GM23338 (cell line): ENCODE data around the gene CD59. TPM values are rescaled to one million over a fixed set of nuclear protein-coding genes. Genes with fewer than 3 reads are reported as not detected.

Experiments used
- ATAC-seq: fragments of 200-7000 bp; cut with Tn5 transposase; 3 replicates; pipeline ENCODE4 v1.9.1; 2020
- DNase-seq: peaks from one replicate; pipeline ENCODE4 v3.0.0-alpha.2; 2015; ENCODE audit warnings: low spot score
- H2AFZ ChIP-seq: fragments of 200-600 bp; sonication (generic); 2 replicates; pipeline ENCODE4 v1.8.0; 2016; ENCODE audit warnings: antibody characterized with exemption, mild to moderate bottlenecking, moderate library complexity
- H3F3A ChIP-seq: fragments of 200-600 bp; sonication (generic); replicated peaks from 2 replicates; pipeline ENCODE4 v1.8.0; 2017; ENCODE audit warnings: antibody characterized with exemption, mixed run types, low read depth
- H3K27ac ChIP-seq: fragments of 200-600 bp; sonication (generic); 2 replicates; pipeline ENCODE4 v1.6.1; 2016; ENCODE audit warnings: low read depth
- H3K27me3 ChIP-seq: fragments of 200-600 bp; sonication (generic); 2 replicates; pipeline ENCODE4 v1.8.0; 2016; ENCODE audit warnings: mild to moderate bottlenecking, mixed run types, moderate library complexity; ENCODE audit not compliant: insufficient read depth
- H3K36me3 ChIP-seq: fragments of 200-600 bp; sonication (generic); 2 replicates; pipeline ENCODE4 v1.8.0; 2016; ENCODE audit warnings: mild to moderate bottlenecking; ENCODE audit not compliant: insufficient read depth
- H3K4me1 ChIP-seq: fragments of 200-600 bp; sonication (generic); 2 replicates; pipeline ENCODE4 v1.8.0; 2016; ENCODE audit warnings: mild to moderate bottlenecking, moderate library complexity; ENCODE audit not compliant: insufficient read depth
- H3K4me2 ChIP-seq: fragments of 200-600 bp; sonication (generic); 2 replicates; pipeline ENCODE4 v1.7.1; 2017; ENCODE audit warnings: mixed run types
- H3K4me3 ChIP-seq: fragments of 200-600 bp; sonication (generic); 2 replicates; pipeline ENCODE4 v1.6.1; 2016; ENCODE audit warnings: mixed run types
- H3K79me2 ChIP-seq: fragments of 200-600 bp; sonication (generic); replicated peaks from 2 replicates; pipeline ENCODE4 v1.8.0; 2017; ENCODE audit warnings: mild to moderate bottlenecking; ENCODE audit not compliant: insufficient read depth
- H3K9me2 ChIP-seq: fragments of 200-600 bp; sonication (generic); 2 replicates; pipeline ENCODE4 v1.8.0; 2017; ENCODE audit not compliant: insufficient read depth
- H4K20me1 ChIP-seq: fragments of 200-600 bp; sonication (generic); replicated peaks from 2 replicates; pipeline ENCODE4 v1.8.0; 2017; ENCODE audit warnings: mild to moderate bottlenecking; ENCODE audit not compliant: insufficient read depth
- H3K27ac Mint-ChIP-seq: 2 replicates; pipeline ENCODE4 v1.8.0; 2020; ENCODE audit warnings: inconsistent platforms, mild to moderate bottlenecking, moderate library complexity, mixed read lengths
- H3K27me3 Mint-ChIP-seq: 3 replicates; pipeline ENCODE4 v1.8.0; 2022; ENCODE audit warnings: low read depth, mild to moderate bottlenecking, moderate library complexity, mixed read lengths, inconsistent platforms; ENCODE audit not compliant: insufficient read depth, poor library complexity
- H3K36me3 Mint-ChIP-seq: 3 replicates; pipeline ENCODE4 v1.8.0; 2021; ENCODE audit warnings: low read depth, mild to moderate bottlenecking, inconsistent platforms, moderate library complexity, mixed read lengths
- H3K4me1 Mint-ChIP-seq: 3 replicates; pipeline ENCODE4 v1.8.0; 2020; ENCODE audit warnings: mild to moderate bottlenecking, inconsistent platforms, mixed read lengths
- H3K4me3 Mint-ChIP-seq: 3 replicates; pipeline ENCODE4 v1.8.0; 2021; ENCODE audit warnings: moderate library complexity, mild to moderate bottlenecking, inconsistent platforms, mixed read lengths
- H3K9me3 Mint-ChIP-seq: 3 replicates; pipeline ENCODE4 v1.8.0; 2020; ENCODE audit warnings: moderate library complexity, mild to moderate bottlenecking, inconsistent platforms, mixed read lengths
- EZH2 ChIP-seq: fragments of 200-600 bp; sonication (generic); IDR thresholded peaks from one replicate; pipeline ENCODE4 v1.8.0; 2017; ENCODE audit warnings: antibody characterized with exemption, mild to moderate bottlenecking, low read depth; ENCODE audit not compliant: unreplicated experiment
- STAT1 ChIP-seq: IDR thresholded peaks from one replicate; pipeline ENCODE4 v1.6.1; 2016; ENCODE audit warnings: antibody characterized with exemption; ENCODE audit not compliant: unreplicated experiment
- ZNF114 ChIP-seq: fragments of 250-450 bp; sonication (Bioruptor Pico); IDR thresholded peaks from 2 replicates; pipeline ENCODE4 v1.5.0; 2020; ENCODE audit warnings: mild to moderate bottlenecking, moderate library complexity
- polyA plus RNA-seq: library from polyadenylated mRNA; unstranded; fragments of >200 nt; fragmentation: Nextera tagmentation; extraction: Ambion mirVana; gene quantifications from 2 replicates; pipeline ENCODE4 v1.2.1, GENCODE V29; 2016
- total RNA-seq: library from RNA; depleted of rRNA; stranded (reverse); fragments of >200 nt; shearing (Covaris generic); gene quantifications from 2 replicates; pipeline ENCODE4 v1.2.3, GENCODE V29; 2014
- TF ChIP-seq, protein P1 (sequence below), 2 experiments: fragments of 200-600 bp in 1 of 2; sonication (generic) in 1 of 2; conservative IDR thresholded peaks; 2 replicates each; pipeline versions ENCODE4 v1.5.1 to v1.6.1; 2016 to 2017; ENCODE audit warnings: antibody characterized with exemption in 2 of 2, low read depth in 2 of 2, mild to moderate bottlenecking in 2 of 2, moderate library complexity in 1 of 2
- TF ChIP-seq, protein P2 (sequence below): fragments of 250-450 bp; sonication (Bioruptor Pico); IDR thresholded peaks from 2 replicates; pipeline ENCODE4 v1.5.0; 2020; ENCODE audit warnings: mild to moderate bottlenecking, moderate library complexity
- TF ChIP-seq, protein P3 (sequence below): IDR thresholded peaks from 2 replicates; pipeline ENCODE4 v1.6.1; 2016; ENCODE audit warnings: antibody characterized with exemption

CD59 gene
- total and polyA plus RNA-seq, 2 experiments from 2014 or later: 41.5 to 86.6 TPM

DNA sequence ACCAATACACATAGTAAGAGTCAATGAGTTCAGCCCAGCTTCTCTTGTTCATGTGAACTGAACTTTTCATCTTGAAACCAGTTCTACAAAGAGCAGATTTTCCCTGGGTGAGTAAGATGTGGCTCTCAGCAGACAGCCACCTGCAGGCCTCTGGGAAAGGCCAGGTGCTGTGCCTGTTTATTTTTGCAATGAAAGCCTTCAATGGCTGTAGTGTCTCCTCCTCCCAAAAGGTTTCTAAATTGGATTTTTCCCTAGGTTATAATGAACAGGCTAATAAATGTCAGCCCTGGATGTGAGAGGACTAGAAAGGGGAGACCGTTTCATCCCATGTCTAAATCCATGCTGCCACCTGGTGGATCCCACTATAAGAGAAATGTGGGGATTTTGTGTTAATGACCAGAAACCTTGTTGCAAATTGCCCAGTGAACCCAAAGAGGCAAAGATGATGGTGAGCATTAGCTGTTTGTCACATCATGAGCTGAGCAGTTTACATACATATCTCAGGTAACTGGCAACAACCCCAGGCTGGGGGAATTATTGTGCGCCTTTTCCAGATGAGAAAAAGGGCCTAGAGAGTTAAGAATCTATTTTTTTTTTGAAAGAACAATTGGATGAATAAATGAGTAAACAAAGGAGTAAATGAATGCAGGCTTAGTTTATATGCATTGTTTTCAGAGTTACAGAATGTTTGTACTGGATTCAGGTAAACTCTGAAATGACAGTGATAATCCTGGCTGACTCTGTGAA, 48.3 kb downstream of the CD59 start:
- DNase-seq (peak; percentile 86), ATAC-seq (peak; percentile 57)
- H3K9me2 ChIP-seq: no peaks in the 10 kb centered on the region
- H3K4me3 Mint-ChIP-seq: no peak overlapping the region
- no peaks in the 10 kb centered on the region for H3K79me2 ChIP-seq
- no peak for TF ChIP-seq EZH2
- TF ChIP-seq, protein P1, sequence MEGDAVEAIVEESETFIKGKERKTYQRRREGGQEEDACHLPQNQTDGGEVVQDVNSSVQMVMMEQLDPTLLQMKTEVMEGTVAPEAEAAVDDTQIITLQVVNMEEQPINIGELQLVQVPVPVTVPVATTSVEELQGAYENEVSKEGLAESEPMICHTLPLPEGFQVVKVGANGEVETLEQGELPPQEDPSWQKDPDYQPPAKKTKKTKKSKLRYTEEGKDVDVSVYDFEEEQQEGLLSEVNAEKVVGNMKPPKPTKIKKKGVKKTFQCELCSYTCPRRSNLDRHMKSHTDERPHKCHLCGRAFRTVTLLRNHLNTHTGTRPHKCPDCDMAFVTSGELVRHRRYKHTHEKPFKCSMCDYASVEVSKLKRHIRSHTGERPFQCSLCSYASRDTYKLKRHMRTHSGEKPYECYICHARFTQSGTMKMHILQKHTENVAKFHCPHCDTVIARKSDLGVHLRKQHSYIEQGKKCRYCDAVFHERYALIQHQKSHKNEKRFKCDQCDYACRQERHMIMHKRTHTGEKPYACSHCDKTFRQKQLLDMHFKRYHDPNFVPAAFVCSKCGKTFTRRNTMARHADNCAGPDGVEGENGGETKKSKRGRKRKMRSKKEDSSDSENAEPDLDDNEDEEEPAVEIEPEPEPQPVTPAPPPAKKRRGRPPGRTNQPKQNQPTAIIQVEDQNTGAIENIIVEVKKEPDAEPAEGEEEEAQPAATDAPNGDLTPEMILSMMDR (conservative IDR thresholded peaks at IDR 0.05; ENCODE audit: low read depth in 2 of 2): peak; percentile 94
- H3K36me3 Mint-ChIP-seq: no peaks in the 10 kb centered on the region
- no peak overlapping the region for H3K4me2 ChIP-seq
- 0 out of 2 replicates have a peak overlapping the region, but pooled peaks have one; percentile 38 for H2AFZ ChIP-seq
- no peak overlapping the region for H3K4me3 ChIP-seq
- peaks cover 4% of the 10 kb centered on the region for H3K27me3 Mint-ChIP-seq
- no peaks in the 10 kb centered on the region for H3K36me3 ChIP-seq
- H3K27ac Mint-ChIP-seq: no peak overlapping the region
- H4K20me1 ChIP-seq: no peaks in the 10 kb centered on the region
- H3K27ac ChIP-seq: no peak overlapping the region
- peaks cover 35% of the 10 kb centered on the region for H3K4me1 Mint-ChIP-seq
- no peaks in the 10 kb centered on the region for H3K27me3 ChIP-seq
- H3K9me3 Mint-ChIP-seq: no peaks in the 10 kb centered on the region
- H3F3A ChIP-seq: no peaks in the 10 kb centered on the region
- H3K4me1 ChIP-seq: peaks cover 36% of the 10 kb centered on the region

DNA sequence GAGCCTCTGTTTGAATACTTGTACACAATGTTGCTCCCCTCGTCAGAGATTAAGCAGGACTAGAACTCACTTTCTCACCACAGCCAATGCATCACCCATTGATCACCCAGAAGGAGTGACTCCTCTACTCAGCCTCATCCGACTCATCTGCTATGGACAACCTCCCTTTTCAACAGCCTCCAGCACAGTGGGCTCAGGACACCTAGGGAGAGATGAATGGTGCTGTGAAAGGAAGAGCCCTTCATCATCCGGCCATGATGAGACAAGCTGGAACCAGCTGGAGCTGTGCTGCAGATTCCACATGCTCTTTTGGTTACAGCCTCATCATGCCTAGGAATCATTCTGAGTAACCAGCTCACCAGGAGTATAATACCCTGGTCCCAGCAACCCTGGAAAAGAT, 51.1 kb downstream of the CD59 start:
- H3K27ac ChIP-seq: no peak overlapping the region
- H3K9me2 ChIP-seq: no peaks in the 10 kb centered on the region
- no peak overlapping the region for H3K4me2 ChIP-seq
- TF ChIP-seq EZH2 (no peak), STAT1 (no peak), ZNF114 (CRISPR knock-in tag) (no peak)
- TF ChIP-seq, protein P2, sequence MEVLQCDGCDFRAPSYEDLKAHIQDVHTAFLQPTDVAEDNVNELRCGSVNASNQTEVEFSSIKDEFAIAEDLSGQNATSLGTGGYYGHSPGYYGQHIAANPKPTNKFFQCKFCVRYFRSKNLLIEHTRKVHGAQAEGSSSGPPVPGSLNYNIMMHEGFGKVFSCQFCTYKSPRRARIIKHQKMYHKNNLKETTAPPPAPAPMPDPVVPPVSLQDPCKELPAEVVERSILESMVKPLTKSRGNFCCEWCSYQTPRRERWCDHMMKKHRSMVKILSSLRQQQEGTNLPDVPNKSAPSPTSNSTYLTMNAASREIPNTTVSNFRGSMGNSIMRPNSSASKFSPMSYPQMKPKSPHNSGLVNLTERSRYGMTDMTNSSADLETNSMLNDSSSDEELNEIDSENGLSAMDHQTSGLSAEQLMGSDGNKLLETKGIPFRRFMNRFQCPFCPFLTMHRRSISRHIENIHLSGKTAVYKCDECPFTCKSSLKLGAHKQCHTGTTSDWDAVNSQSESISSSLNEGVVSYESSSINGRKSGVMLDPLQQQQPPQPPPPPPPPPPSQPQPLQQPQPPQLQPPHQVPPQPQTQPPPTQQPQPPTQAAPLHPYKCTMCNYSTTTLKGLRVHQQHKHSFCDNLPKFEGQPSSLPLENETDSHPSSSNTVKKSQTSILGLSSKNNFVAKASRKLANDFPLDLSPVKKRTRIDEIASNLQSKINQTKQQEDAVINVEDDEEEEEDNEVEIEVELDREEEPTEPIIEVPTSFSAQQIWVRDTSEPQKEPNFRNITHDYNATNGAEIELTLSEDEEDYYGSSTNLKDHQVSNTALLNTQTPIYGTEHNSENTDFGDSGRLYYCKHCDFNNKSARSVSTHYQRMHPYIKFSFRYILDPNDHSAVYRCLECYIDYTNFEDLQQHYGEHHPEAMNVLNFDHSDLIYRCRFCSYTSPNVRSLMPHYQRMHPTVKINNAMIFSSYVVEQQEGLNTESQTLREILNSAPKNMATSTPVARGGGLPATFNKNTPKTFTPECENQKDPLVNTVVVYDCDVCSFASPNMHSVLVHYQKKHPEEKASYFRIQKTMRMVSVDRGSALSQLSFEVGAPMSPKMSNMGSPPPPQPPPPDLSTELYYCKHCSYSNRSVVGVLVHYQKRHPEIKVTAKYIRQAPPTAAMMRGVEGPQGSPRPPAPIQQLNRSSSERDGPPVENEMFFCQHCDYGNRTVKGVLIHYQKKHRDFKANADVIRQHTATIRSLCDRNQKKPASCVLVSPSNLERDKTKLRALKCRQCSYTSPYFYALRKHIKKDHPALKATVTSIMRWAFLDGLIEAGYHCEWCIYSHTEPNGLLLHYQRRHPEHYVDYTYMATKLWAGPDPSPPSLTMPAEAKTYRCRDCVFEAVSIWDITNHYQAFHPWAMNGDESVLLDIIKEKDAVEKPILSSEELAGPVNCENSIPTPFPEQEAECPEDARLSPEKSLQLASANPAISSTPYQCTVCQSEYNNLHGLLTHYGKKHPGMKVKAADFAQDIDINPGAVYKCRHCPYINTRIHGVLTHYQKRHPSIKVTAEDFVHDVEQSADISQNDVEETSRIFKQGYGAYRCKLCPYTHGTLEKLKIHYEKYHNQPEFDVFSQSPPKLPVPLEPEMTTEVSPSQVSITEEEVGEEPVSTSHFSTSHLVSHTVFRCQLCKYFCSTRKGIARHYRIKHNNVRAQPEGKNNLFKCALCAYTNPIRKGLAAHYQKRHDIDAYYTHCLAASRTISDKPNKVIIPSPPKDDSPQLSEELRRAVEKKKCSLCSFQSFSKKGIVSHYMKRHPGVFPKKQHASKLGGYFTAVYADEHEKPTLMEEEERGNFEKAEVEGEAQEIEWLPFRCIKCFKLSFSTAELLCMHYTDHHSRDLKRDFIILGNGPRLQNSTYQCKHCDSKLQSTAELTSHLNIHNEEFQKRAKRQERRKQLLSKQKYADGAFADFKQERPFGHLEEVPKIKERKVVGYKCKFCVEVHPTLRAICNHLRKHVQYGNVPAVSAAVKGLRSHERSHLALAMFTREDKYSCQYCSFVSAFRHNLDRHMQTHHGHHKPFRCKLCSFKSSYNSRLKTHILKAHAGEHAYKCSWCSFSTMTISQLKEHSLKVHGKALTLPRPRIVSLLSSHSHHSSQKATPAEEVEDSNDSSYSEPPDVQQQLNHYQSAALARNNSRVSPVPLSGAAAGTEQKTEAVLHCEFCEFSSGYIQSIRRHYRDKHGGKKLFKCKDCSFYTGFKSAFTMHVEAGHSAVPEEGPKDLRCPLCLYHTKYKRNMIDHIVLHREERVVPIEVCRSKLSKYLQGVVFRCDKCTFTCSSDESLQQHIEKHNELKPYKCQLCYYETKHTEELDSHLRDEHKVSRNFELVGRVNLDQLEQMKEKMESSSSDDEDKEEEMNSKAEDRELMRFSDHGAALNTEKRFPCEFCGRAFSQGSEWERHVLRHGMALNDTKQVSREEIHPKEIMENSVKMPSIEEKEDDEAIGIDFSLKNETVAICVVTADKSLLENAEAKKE (CRISPR knock-in tag): no peak
- TF ChIP-seq, protein P3, sequence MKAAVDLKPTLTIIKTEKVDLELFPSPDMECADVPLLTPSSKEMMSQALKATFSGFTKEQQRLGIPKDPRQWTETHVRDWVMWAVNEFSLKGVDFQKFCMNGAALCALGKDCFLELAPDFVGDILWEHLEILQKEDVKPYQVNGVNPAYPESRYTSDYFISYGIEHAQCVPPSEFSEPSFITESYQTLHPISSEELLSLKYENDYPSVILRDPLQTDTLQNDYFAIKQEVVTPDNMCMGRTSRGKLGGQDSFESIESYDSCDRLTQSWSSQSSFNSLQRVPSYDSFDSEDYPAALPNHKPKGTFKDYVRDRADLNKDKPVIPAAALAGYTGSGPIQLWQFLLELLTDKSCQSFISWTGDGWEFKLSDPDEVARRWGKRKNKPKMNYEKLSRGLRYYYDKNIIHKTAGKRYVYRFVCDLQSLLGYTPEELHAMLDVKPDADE: no peak
- Mint-ChIP-seq H3K27ac (no peak overlapping the region), H3K4me1 (peaks cover 19% of the 10 kb centered on the region), H3K36me3 (no peaks in the 10 kb centered on the region), H3K4me3 (no peak overlapping the region), H3K9me3 (no peaks in the 10 kb centered on the region), H3K27me3 (peaks cover 8% of the 10 kb centered on the region)
- ATAC-seq: no peak
- no peaks in the 10 kb centered on the region for H3K79me2 ChIP-seq
- no peaks in the 10 kb centered on the region for H3F3A ChIP-seq
- H3K4me3 ChIP-seq: no peak overlapping the region
- no peaks in the 10 kb centered on the region for H3K27me3 ChIP-seq
- no peak for DNase-seq
- no peak overlapping the region for H2AFZ ChIP-seq
- H3K36me3 ChIP-seq: no peaks in the 10 kb centered on the region
- no peaks in the 10 kb centered on the region for H4K20me1 ChIP-seq
- H3K4me1 ChIP-seq: peaks cover 17% of the 10 kb centered on the region
